KOPT-K1 (cell line): Measurements from ENCODE around the gene MZT1.
"Not testable (repeated sequence)": the region's sequence is repeated elsewhere in the genome, so short reads cannot be mapped to it uniquely, and the experiment has no call there.

ENCODE experiments used
- H3K27ac ChIP-seq: fragments of 200-600 bp; sonication (generic); 2 replicates; pipeline ENCODE4 v1.5.1; 2016; ENCODE audit warnings: antibody characterized with exemption, mild to moderate bottlenecking, low read depth, low read length; ENCODE audit not compliant: poor library complexity, severe bottlenecking
- H3K36me3 ChIP-seq: fragments of 200-600 bp; sonication (generic); 2 replicates; pipeline ENCODE4 v1.5.1; 2017; ENCODE audit warnings: antibody characterized with exemption, mild to moderate bottlenecking, low read length, moderate library complexity; ENCODE audit not compliant: insufficient read depth
- H3K9me3 ChIP-seq: fragments of 200-600 bp; sonication (generic); 2 replicates; pipeline ENCODE4 v1.5.1; 2017; ENCODE audit warnings: antibody characterized with exemption, low read length, mild to moderate bottlenecking; ENCODE audit not compliant: insufficient read depth, poor library complexity, severe bottlenecking

Gene MZT1

GRCh38 chr13:72727417-72728289 lies at the start of gene MZT1, which contains the start of gene BORA:
Gene MZT1 (minus strand): TSS chr13:72727629. CDS start chr13:72727602, 27 bp downstream.
Gene BORA (plus strand): TSS chr13:72727923. CDS start chr13:72728941, 1,018 bp downstream.
- H3K27ac ChIP-seq: peak within 1 kb of the TSS; percentile 93
- H3K9me3 ChIP-seq: no peaks in the 10 kb centered on the region
- peaks cover 58% of the 10 kb centered on the region for H3K36me3 ChIP-seq

- no peaks in the 10 kb centered on the region for H3K9me3 ChIP-seq
- no peak overlapping the region for H3K27ac ChIP-seq
- H3K36me3 ChIP-seq: peaks cover 100% of the 10 kb centered on the region
Observed at GRCh38 chr13:72774019-72774418, 46.6 kb upstream of the MZT1 start.

- no peak overlapping the region for H3K27ac ChIP-seq
- H3K9me3 ChIP-seq: no peaks in the 10 kb centered on the region
- peaks cover 100% of the 10 kb centered on the region for H3K36me3 ChIP-seq
Observed at GRCh38 chr13:72763411-72763810, 36.0 kb upstream of the MZT1 start.

- H3K36me3 ChIP-seq: peaks cover 99% of the 10 kb centered on the region
- H3K27ac ChIP-seq: no peak overlapping the region
- no peaks in the 10 kb centered on the region for H3K9me3 ChIP-seq
Observed at GRCh38 chr13:72760189-72760588, 32.8 kb upstream of the MZT1 start.

GRCh38 chr13:72757792-72758535 lies 30.5 kb upstream of the MZT1 start:
- Histone ChIP-seq H3K27ac (no peak overlapping the region), H3K9me3 (no peaks in the 10 kb centered on the region), H3K36me3 (peaks cover 99% of the 10 kb centered on the region)

GRCh38 chr13:72754111-72754510 lies 26.7 kb upstream of the MZT1 start:
- H3K9me3 ChIP-seq: no peaks in the 10 kb centered on the region
- peaks cover 99% of the 10 kb centered on the region for H3K36me3 ChIP-seq
- H3K27ac ChIP-seq: no peak overlapping the region

- Histone ChIP-seq H3K27ac (no peak overlapping the region), H3K9me3 (no peaks in the 10 kb centered on the region), H3K36me3 (peaks cover 99% of the 10 kb centered on the region)
Observed at GRCh38 chr13:72751220-72751619, 23.8 kb upstream of the MZT1 start.

GRCh38 chr13:72745260-72745659 lies 17.8 kb upstream of the MZT1 start:
- no peaks in the 10 kb centered on the region for H3K9me3 ChIP-seq
- H3K27ac ChIP-seq: no peak overlapping the region
- H3K36me3 ChIP-seq: peaks cover 99% of the 10 kb centered on the region

- H3K9me3 ChIP-seq: no peaks in the 10 kb centered on the region
- H3K36me3 ChIP-seq: peaks cover 92% of the 10 kb centered on the region
- H3K27ac ChIP-seq: no peak overlapping the region
Observed at GRCh38 chr13:72740015-72740414, 12.6 kb upstream of the MZT1 start.

- peaks cover 87% of the 10 kb centered on the region for H3K36me3 ChIP-seq
- H3K27ac ChIP-seq: no peak overlapping the region
- H3K9me3 ChIP-seq: no peaks in the 10 kb centered on the region
Observed at GRCh38 chr13:72737033-72737432, 9.6 kb upstream of the MZT1 start.

GRCh38 chr13:72728290-72728605 lies 819 bp upstream of the MZT1 start:
- Histone ChIP-seq H3K27ac (peak overlapping the region; percentile 93), H3K36me3 (peaks cover 55% of the 10 kb centered on the region), H3K9me3 (no peaks in the 10 kb centered on the region)

- Histone ChIP-seq H3K36me3 (peaks cover 61% of the 10 kb centered on the region), H3K27ac (peak overlapping the region; percentile 93), H3K9me3 (no peaks in the 10 kb centered on the region)
Observed at GRCh38 chr13:72726726-72727416, 558 bp downstream of the MZT1 start.

GRCh38 chr13:72726185-72726584 lies 1.2 kb downstream of the MZT1 start:
- Histone ChIP-seq H3K27ac (peak overlapping the region; percentile 93), H3K36me3 (peaks cover 61% of the 10 kb centered on the region)
- not testable (repeated sequence) for H3K9me3 ChIP-seq

- no peak overlapping the region for H3K27ac ChIP-seq
- H3K36me3 ChIP-seq: peaks cover 98% of the 10 kb centered on the region
- peaks cover 29% of the 10 kb centered on the region for H3K9me3 ChIP-seq
Observed at GRCh38 chr13:72716776-72717175, 10.7 kb downstream of the MZT1 start.

GRCh38 chr13:72700509-72700908 lies 26.9 kb downstream of the MZT1 start:
- Histone ChIP-seq H3K27ac (no peak overlapping the region), H3K9me3 (peaks cover 2% of the 10 kb centered on the region)

More at GRCh38 chr13:72700509-72700908, 26.9 kb downstream of the MZT1 start:
- peaks cover under 1% of the 10 kb centered on the region; the same call in 1 of the 2 replicates for H3K36me3 ChIP-seq
